Natural killer cell (primary cell): Measurements from ENCODE around the gene FANCD2. TPM values are rescaled to one million over a fixed set of nuclear protein-coding genes. Genes with fewer than 3 reads are reported as not detected.
"Not testable (repeated sequence)": the region's sequence is repeated elsewhere in the genome, so short reads cannot be mapped to it uniquely, and the experiment has no call there.

Experiments used
- ATAC-seq, 3 donors: fragments of 150-1000 bp in 2 of 3; fragments of 200-7000 bp in 1 of 3; cut with Tn5 transposase; 1 replicate in 1 of 3; 2 replicates in 2 of 3; pipeline ENCODE4 v1.10.0; 2021; ENCODE audit warnings: mild to moderate bottlenecking in 2 of 3, moderate library complexity in 2 of 3
- DNase-seq, 2 donors: peaks; one replicate each; pipeline versions ENCODE4 v3.0.0 to v3.0.0-alpha.2; 2013 to 2021; ENCODE audit warnings: mixed read lengths in 1 of 2
- H3K27ac ChIP-seq: one replicate; pipeline ENCODE4 v1.5.1; 2013; ENCODE audit warnings: mild to moderate bottlenecking, low read length
- H3K27me3 ChIP-seq: one replicate; pipeline ENCODE4 v1.6.1; 2013; ENCODE audit warnings: low read length; ENCODE audit not compliant: control insufficient read depth, insufficient read depth
- H3K36me3 ChIP-seq: one replicate; pipeline ENCODE4 v1.6.1; 2013; ENCODE audit warnings: low read length; ENCODE audit not compliant: control insufficient read depth, insufficient read depth
- H3K4me1 ChIP-seq: one replicate; pipeline ENCODE4 v1.6.1; 2013; ENCODE audit warnings: low read length; ENCODE audit not compliant: control insufficient read depth, insufficient read depth
- H3K4me3 ChIP-seq: one replicate; pipeline ENCODE4 v1.5.1; 2013; ENCODE audit warnings: low read length
- H3K9me3 ChIP-seq: one replicate; pipeline ENCODE4 v1.6.1; 2013; ENCODE audit warnings: low read length; ENCODE audit not compliant: control insufficient read depth, insufficient read depth
- H3K27ac Mint-ChIP-seq, 2 donors: one replicate each; pipeline ENCODE4 v1.8.0; 2022; ENCODE audit warnings: mild to moderate bottlenecking in 2 of 2, mixed read lengths in 2 of 2, moderate library complexity in 1 of 2
- H3K27me3 Mint-ChIP-seq, 2 donors: one replicate each; pipeline ENCODE4 v1.8.0; 2022; ENCODE audit warnings: low read depth in 2 of 2, mixed read lengths in 2 of 2
- H3K36me3 Mint-ChIP-seq: one replicate; pipeline ENCODE4 v1.8.0; 2022; ENCODE audit warnings: mixed read lengths
- H3K4me1 Mint-ChIP-seq, 2 donors: one replicate each; pipeline ENCODE4 v1.8.0; 2022; ENCODE audit warnings: mixed read lengths in 2 of 2
- H3K4me3 Mint-ChIP-seq: one replicate; pipeline ENCODE4 v1.8.0; 2022; ENCODE audit warnings: mild to moderate bottlenecking, moderate library complexity, mixed read lengths
- H3K9me3 Mint-ChIP-seq, 2 donors: one replicate each; pipeline ENCODE4 v1.8.0; 2022; ENCODE audit warnings: mixed read lengths in 2 of 2
- WGBS: methylation state at CpG from one replicate; pipeline ENCODE4 v1.1.7; 2013; ENCODE audit warnings: missing lambda C conversion rate; ENCODE audit not compliant: insufficient coverage; 5-methylcytosine and 5-hydroxymethylcytosine counted together
- intact Hi-C: fragments of 100-400 bp; cut with micrococcal nuclease; formaldehyde crosslinking; loops from one replicate; pipeline ENCODE4 v1.14.2; 2022
- total RNA-seq, 4 donors: library from RNA; stranded (reverse); fragments of 120-200 nt in 1 of 4; gene quantifications; one replicate each; pipeline versions ENCODE4 v1.2.3 to v1.2.4, GENCODE V29; 2013 to 2022
- TF ChIP-seq, protein P1 (sequence below): fragments of 200-600 bp; IDR thresholded peaks from one replicate; pipeline ENCODE4 v1.8.0; 2022; ENCODE audit warnings: antibody characterized with exemption

The FANCD2 gene
- total RNA-seq, 3 donors from 2014 or later (not counting 1 experiment from before 2014, with no cell fraction given) = 9.0 to 15.7 (median 14.6) TPM

DNA sequence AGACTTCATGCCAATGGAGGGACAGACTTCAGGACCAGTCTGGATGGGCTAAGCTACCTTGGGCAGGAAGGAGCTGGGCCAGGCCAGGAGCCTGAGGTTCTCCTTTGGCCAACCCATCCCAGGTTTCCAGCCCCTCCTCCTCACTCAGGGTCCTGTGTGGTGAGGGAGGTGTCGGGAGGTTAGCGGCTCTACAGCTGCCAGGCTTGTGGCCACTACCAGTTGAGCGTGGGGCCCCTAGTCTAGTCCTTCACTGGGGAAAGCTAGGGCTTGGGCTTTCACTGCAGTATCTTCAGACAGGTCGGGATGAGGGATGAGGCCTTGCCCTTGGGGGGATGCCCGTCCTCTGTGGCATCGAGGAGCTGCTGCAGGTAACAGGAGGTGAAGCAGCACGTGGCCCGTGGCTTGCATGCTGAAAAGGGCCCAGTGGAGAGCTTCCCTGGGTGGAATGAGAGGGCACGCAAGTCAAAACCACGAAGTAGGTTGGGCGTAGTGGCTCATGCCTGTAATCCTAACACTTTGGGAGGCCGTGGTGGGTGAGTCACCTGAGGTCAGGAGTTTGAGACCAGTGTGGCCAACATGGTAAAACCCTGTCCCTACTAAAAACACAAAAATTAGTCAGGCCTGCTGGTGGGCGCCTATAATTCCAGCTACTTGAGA, 8.5 kb upstream of the FANCD2 start:
- Mint-ChIP-seq H3K4me3 (peak overlapping the region; percentile 2), H3K27ac (peak overlapping the region; percentile 21 to 47), H3K4me1 (peaks cover 14 to 17% of the 10 kb centered on the region in 2 donors), H3K27me3 (no peaks in the 10 kb centered on the region), H3K36me3 (no peaks in the 10 kb centered on the region), H3K9me3 (no peaks in the 10 kb centered on the region)
- 59% methylated on average over 13 of the region's 13 CpGs for WGBS
- DNase-seq (no peak), ATAC-seq (peak in 2 of 3 donors; percentile 64 to 69)
- Histone ChIP-seq H3K4me3 (no peak overlapping the region), H3K36me3 (peaks cover 18% of the 10 kb centered on the region), H3K27ac (no peak overlapping the region), H3K9me3 (no peaks in the 10 kb centered on the region), H3K27me3 (no peaks in the 10 kb centered on the region), H3K4me1 (peaks cover 12% of the 10 kb centered on the region)
- TF ChIP-seq, protein P1, sequence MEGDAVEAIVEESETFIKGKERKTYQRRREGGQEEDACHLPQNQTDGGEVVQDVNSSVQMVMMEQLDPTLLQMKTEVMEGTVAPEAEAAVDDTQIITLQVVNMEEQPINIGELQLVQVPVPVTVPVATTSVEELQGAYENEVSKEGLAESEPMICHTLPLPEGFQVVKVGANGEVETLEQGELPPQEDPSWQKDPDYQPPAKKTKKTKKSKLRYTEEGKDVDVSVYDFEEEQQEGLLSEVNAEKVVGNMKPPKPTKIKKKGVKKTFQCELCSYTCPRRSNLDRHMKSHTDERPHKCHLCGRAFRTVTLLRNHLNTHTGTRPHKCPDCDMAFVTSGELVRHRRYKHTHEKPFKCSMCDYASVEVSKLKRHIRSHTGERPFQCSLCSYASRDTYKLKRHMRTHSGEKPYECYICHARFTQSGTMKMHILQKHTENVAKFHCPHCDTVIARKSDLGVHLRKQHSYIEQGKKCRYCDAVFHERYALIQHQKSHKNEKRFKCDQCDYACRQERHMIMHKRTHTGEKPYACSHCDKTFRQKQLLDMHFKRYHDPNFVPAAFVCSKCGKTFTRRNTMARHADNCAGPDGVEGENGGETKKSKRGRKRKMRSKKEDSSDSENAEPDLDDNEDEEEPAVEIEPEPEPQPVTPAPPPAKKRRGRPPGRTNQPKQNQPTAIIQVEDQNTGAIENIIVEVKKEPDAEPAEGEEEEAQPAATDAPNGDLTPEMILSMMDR = no peak
- intact Hi-C loops = no loop called here

DNA sequence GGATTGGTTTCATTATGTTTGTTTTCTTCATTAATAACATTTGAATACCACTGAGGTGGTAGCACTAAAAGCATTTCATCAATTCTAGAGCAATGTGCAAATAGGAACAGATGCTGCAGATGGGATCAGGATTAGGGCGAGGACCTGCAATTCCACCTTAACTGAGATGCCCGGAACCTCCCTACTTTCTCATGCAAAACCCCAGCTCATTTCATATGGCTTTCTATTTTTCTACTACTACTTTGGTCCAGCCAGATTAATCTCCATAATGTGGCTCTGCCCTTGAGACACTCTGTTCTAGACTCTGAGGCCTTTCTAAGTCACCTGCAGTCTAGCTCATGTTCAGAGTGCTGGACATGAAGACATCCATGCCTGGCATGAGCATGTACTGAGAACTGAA, 7.4 kb upstream of the FANCD2 start:
- H3K36me3 Mint-ChIP-seq, H3K9me3 ChIP-seq, H3K4me3 Mint-ChIP-seq, H3K27me3 ChIP-seq, H3K9me3 Mint-ChIP-seq, intact Hi-C loops, H3K27ac ChIP-seq, ATAC-seq, H3K4me3 ChIP-seq, H3K27me3 Mint-ChIP-seq, DNase-seq: not testable (repeated sequence)
- Histone ChIP-seq H3K36me3 (peaks cover 25% of the 10 kb centered on the region), H3K4me1 (peaks cover 12% of the 10 kb centered on the region)
- 98% methylated on average over 2 of the region's 2 CpGs for WGBS
- Mint-ChIP-seq H3K27ac (peak overlapping the region in 1 of 2 donors; percentile 47), H3K4me1 (peaks cover 17 to 19% of the 10 kb centered on the region in 2 donors)

DNA sequence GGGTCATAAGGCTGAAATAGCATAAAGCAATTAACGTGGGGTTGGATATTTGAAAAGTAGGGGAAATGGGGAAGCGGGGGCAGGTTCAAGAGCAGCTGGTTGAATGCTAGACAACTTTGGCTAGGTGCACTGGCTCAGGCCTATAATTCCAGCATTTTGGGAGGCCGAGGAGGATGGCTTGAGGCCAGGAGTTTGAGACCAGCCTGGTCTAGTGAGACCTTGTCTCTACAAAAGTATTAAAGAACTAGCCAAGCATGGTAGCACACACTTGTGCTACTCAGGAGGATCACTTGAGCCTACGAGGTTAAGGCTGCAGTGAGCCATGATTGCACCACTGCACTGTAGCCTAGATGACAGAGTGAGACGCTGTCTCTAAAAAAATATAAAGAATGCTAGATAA, 6.9 kb upstream of the FANCD2 start:
- H3K27me3 Mint-ChIP-seq = no peaks in the 10 kb centered on the region
- H3K4me1 Mint-ChIP-seq = peaks cover 17 to 19% of the 10 kb centered on the region in 2 donors
- H3K4me3 Mint-ChIP-seq = no peak overlapping the region
- Histone ChIP-seq H3K36me3 (peaks cover 25% of the 10 kb centered on the region), H3K4me3 (no peak overlapping the region), H3K9me3 (no peaks in the 10 kb centered on the region), H3K27ac (no peak overlapping the region), H3K4me1 (peaks cover 12% of the 10 kb centered on the region), H3K27me3 (no peaks in the 10 kb centered on the region)
- intact Hi-C loops = no loop called here
- 91% methylated on average over 5 of the region's 5 CpGs for WGBS
- H3K9me3 Mint-ChIP-seq = no peaks in the 10 kb centered on the region
- peak overlapping the region in 1 of 2 donors; percentile 2 for H3K27ac Mint-ChIP-seq
- H3K36me3 Mint-ChIP-seq = no peaks in the 10 kb centered on the region
- DNase-seq = no peak
- TF ChIP-seq, protein P1 = no peak
- ATAC-seq = no peak

DNA sequence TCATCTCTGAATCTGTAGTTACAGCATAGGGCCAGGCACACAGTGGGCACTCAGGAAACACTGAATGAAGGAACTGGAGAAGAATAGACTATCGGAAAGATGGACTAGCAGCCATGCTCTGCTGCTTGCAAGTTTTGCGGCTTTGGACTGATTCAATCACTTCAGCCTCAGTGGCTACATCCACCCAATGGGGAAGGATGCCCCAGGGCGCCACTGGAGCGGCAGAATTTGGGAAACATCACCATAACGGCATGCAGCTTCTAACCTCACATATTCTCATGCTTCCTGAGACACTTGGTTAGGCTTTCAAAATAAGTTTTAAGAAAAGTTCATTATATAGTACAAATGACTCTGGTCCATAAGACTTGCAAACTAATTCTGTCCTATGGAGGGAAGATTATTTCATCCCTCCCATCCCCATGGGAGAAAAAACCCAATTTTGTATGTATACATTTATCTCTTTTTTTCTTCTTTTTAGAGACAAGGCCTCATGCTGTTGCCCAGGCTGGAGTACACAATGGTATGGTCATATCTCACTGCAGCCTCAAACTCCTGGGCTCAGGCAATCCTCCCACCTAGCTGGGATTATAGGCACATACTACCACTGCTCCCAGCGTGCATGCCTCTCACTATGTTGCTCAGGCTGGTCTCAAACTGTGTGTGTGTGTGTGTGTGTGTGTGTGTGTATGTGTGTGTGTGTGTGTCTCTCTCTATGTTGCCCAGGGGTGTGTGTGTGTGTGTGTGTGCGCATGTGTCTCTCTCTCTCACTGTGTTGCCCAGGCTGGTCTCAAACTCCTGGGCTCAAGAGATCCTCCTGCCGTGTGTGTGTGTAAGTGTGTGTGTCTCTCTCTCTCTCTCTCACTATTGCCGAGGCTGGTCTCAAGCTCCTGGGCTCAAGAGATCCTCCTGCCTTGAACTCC, 4.1 kb upstream of the FANCD2 start:
- no peaks in the 10 kb centered on the region for H3K36me3 Mint-ChIP-seq

More for the DNA sequence above, 4.1 kb upstream of the FANCD2 start:
- no peak overlapping the region for H3K27ac ChIP-seq
- no peak overlapping the region for H3K4me3 ChIP-seq
- peaks cover 25% of the 10 kb centered on the region for H3K36me3 ChIP-seq
- Mint-ChIP-seq H3K9me3 (no peaks in the 10 kb centered on the region), H3K27ac (peak overlapping the region in 1 of 2 donors; percentile 45), H3K4me3 (no peak overlapping the region), H3K4me1 (peaks cover 16 to 29% of the 10 kb centered on the region in 2 donors), H3K27me3 (no peaks in the 10 kb centered on the region)
- WGBS = 98% methylated on average over 7 of the region's 9 CpGs
- no peaks in the 10 kb centered on the region for H3K27me3 ChIP-seq
- TF ChIP-seq, protein P1 = no peak
- intact Hi-C loops = no loop called here
- ATAC-seq (no peak), DNase-seq (no peak)
- no peaks in the 10 kb centered on the region for H3K9me3 ChIP-seq
- H3K4me1 ChIP-seq = peaks cover 32% of the 10 kb centered on the region
